ENCODE data around the gene NCOA7.
"Not testable (repeated sequence)": the region's sequence is repeated elsewhere in the genome, so short reads cannot be mapped to it uniquely, and the experiment has no call there.

The NCOA7 gene

GRCh38 chr6:125793280-125793679 is 2.5 kb downstream of the NCOA7 start:
- peak; percentile 41 for DNase-seq

DNA sequence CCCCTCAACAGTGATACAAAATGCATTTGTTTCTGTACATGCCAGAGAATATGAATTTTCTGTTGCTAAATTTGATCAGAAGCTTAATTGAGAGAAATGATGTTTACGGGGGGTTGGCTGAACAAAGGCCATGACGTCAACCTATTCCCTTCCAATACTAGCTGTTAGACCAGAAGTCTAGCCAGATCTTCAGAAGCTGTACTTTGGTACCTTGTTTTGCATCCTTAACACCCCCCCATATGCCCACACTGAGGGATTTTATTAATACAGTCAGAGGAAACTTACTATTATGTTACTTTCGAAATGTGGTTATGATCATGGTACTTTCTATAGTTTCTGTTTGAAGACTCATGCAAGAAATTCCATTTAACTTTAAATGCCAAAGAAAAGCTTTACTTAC is 3.1 kb downstream of the NCOA7 start:
- no peak for DNase-seq

GRCh38 chr6:125794342-125795137 is 3.8 kb downstream of the NCOA7 start:
- peak; percentile 14 for DNase-seq

DNA sequence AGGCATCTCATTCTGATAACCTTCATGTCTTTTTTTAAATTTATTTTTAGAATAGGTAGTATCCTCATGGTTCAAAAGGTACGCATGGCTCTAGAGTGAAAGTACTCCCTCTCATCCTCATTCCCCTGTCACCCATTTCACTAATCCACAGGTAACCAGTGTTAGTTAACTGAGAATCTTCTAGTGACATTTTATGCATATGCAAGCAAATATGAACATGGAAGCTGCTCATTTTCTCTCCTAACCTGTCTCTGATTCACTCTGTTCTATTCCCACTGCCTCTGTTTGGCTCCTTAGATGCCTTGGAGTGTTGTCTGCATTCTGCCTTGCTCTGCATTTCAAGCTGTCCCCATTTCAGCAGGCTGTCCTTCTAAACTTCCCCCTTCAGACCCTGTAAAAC is 4.5 kb downstream of the NCOA7 start:
- DNase-seq: no peak

GRCh38 chr6:125797120-125797885 is 6.5 kb downstream of the NCOA7 start:
- DNase-seq: no peak

DNA sequence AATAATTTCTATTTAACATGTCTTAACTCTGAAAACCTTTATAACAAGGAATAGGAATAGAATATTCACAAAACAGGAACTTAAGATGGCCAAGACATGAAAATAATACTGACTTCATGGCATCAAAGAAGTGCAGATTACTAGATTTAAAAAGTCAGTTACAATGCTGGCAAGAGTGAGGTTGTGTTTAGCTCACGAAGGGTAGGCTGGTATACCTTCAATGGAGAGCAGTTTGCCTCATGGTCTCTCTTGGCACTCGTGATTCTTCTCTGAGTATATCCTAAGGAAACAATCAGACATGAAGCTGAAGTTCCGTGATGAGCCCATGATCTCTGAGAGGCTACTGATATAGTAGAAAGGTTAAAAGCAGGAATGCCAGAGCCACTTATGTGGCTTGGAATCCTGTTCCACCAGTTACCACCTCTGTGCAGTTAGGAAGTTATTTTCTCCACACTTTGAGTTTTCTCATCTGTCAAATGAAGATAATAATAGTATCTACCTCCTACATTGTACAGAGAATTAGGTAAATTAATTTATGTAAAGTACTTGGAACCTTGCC is 7.2 kb downstream of the NCOA7 start:
- DNase-seq: no peak

GRCh38 chr6:125798734-125799508 is 8.2 kb downstream of the NCOA7 start:
- DNase-seq: peak; percentile 55

DNA sequence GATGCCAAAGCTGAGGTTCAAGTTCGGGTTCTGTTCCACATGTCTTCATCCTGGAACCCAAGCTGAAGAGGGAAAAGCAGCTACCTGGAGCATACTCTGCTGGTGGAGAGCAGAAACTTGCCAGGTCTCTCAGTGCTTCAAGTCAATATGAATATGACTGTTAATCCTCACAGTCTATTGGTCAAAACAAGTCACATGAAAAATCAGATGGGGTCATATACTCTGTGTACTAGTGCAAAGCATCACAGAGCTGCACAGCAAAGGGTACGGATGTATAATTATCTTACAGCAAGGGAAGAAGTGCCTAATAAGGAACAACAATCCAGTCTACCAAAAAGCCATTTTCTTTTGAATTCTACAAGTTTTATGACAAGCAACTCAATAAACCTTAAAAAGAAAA is 11.6 kb downstream of the NCOA7 start:
- no peak for DNase-seq

DNA sequence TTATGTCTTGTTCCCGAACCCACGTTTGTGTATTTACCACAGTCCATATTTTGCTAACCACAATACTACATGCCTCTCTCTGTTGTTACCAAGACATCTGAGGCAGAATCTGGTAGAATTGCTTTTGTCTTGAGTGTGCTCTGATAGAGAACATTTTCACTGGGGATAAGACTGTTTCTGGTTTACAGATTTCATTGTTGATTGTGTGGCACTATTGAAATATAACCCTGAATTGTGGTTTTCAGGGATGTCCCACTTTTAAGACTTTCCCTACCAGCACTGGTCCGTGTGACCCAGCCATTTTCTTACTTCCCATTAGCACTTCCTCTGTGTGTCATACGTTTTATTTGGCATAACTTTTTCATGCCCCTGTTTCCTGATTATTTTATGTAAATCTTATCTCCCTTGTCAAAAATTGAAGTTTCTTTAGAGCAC is 12.2 kb downstream of the NCOA7 start:
- DNase-seq: no peak

DNA sequence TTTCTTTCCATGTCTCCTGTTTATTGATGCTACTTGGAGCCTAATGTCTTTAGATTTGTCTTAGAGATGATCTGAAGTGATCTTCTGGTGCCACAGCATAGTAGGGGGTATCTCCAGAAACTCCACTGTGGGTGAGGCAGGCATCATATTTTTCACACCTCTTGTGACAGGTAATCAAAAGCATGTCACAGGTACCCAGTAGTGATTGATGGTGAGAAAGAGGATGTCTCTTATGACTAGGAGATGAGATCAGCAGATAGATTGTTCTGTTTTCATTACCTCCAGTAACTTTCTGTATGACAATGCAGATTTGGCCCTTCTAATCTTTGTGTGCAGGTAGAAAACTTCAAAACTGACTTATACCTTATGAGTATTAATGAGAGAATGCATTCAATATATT is 13.5 kb downstream of the NCOA7 start:
- no peak for DNase-seq

DNA sequence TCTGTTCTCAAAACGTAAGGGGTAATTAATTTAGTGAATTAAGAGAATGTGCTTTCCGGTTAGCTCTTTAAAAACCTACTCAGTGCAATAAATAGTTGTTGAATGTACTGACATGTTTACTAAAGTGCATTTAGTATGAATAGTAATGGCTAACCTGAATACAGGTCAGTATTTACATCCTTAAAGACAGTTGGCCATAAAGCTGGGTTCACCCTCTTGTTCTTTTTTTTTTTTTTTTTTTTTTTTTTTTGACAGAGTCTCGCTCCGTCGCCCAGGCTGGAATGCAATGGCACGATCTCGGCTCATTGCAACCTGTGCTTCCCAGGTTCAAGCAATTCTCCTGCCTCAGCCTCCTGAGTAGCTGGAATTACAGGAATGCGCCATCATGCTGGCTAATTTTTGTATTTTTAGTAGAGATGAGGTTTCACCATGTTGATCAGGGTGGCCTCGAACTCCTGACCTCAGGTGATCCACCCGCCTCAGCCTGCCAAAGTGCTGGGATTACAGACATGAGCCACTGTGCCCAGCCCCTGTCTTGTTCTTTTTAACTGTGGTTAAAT is 14.2 kb downstream of the NCOA7 start:
- DNase-seq: not testable (repeated sequence)

- no peak for DNase-seq
Measured at GRCh38 chr6:125806813-125807212, 16.1 kb downstream of the NCOA7 start.

GRCh38 chr6:125807293-125807692 is 16.5 kb downstream of the NCOA7 start:
- DNase-seq: peak; percentile 36

DNA sequence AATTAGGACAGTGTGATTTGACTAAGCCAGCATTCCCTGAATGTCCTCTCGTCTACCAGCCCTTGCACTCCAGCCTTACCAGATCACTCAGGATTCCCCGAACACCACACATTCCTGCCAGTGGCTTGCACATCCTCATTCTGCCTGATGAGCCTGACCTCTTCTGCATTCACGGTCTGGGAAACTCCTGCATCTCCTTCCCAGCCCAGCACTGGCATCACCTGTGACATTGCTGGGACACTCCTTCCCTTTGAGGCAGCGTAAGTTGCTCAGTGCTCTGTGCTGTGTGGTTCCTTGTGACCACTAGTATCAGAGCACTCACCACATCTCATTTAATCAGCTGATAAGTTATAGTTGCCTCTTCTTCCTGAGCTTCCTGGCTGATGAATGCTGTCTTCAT is 17.3 kb downstream of the NCOA7 start:
- peak; percentile 29 for DNase-seq

DNA sequence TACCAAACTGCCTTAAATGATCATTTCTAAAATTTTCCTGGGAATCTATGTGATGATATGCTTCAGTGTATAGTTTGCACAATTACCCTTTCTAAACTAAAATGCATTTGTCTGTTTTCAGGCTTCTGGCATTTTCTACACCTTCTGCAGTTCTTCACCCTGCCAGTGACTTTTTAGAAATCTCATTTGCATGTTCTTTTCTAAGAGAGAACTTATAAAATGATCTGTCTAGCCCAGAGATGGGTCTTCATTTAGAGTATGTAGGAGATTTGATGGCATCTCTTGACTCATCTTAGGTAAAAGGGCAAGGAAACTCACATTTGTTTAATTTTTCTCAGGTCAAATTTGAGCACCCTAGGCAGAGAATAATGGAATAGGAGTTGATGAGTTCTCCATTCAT is 17.8 kb downstream of the NCOA7 start:
- DNase-seq: no peak

GRCh38 chr6:125809570-125810170 is 18.9 kb downstream of the NCOA7 start:
- DNase-seq: no peak

GRCh38 chr6:125810445-125810844 is 19.7 kb downstream of the NCOA7 start:
- no peak for DNase-seq

- DNase-seq: no peak
Measured at GRCh38 chr6:125811259-125811658, 20.5 kb downstream of the NCOA7 start.

- peak; percentile 97 for DNase-seq
Measured at GRCh38 chr6:125812394-125813292, 21.9 kb downstream of the NCOA7 start.

DNA sequence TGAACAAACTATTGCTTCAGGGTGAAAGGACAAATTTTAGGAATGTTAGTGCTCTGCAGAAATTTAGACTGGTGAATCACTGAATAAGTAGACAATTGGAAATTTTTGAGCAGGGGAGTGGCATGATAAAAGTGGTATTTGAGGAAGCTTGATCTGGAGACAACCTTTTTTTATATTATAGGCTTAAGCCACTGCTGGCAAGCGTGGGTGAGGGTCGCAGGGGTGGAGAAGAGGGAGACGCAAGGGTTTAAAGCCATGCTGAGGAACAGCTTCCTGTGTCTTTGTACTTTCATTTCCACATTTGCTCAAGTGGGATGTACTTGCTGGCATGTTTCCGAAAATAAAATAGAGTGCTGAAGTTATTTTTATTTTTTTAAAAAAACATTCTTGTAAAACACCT is 23.7 kb downstream of the NCOA7 start:
- peak; percentile 31 for DNase-seq
